Endothelial cell of umbilical vein (primary cell): ENCODE results near the gene PTPRU. TPM values are rescaled to one million over a fixed set of nuclear protein-coding genes. Genes with fewer than 3 reads are reported as not detected.

Source experiments
- BruUV-seq: library from RNA; stranded (reverse); fragments of 400-500 nt; replicated peaks from 2 replicates; lab custom pipeline; 2021; lab: Mats Ljungman, UMichigan
- CTCF ChIA-PET: fragments of 300-600, 350-600 bp; sonication (Branson Sonifier 250); formaldehyde crosslinking; loops from one replicate; lab custom pipeline; 2021; ENCODE audit warnings: antibody characterized with exemption, inconsistent platforms; lab: Charles Lee
- POLR2A ChIA-PET: fragments of 300-600, 350-600 bp; sonication (Branson Sonifier 250); formaldehyde crosslinking; loops from one replicate; lab custom pipeline; 2021; ENCODE audit warnings: antibody characterized with exemption, inconsistent platforms; lab: Charles Lee
- DNase-seq: peaks from one replicate; pipeline ENCODE4 v3.0.0-alpha.2; 2011; ENCODE audit warnings: low read depth, low spot score
- FAIRE-seq: peaks from 2 replicates; lab custom pipeline; 2011; peaks lifted over from hg19 to GRCh38; lab: Jason Lieb, UNC
- H2AFZ ChIP-seq: 2 replicates; pipeline ENCODE4 v1.6.0; 2012; ENCODE audit warnings: low read depth, low read length, control low read depth, inconsistent platforms
- H3K27ac ChIP-seq: 2 replicates; pipeline ENCODE4 v1.5.1; 2011; ENCODE audit warnings: low read depth, mild to moderate bottlenecking, control low read depth, low read length, moderate library complexity; ENCODE audit not compliant: insufficient read depth
- H3K27me3 ChIP-seq, 2 experiments: 2 replicates each; pipeline versions ENCODE4 v1.6.0 to v1.6.1; 2011; ENCODE audit warnings: low read length in 2 of 2, mixed read lengths in 1 of 2; ENCODE audit not compliant: control insufficient read depth in 2 of 2, insufficient read depth in 2 of 2
- H3K36me3 ChIP-seq, 2 experiments: 2 replicates in 1 of 2; 3 replicates in 1 of 2; pipeline ENCODE4 v1.5.1; 2011; ENCODE audit warnings: low read length in 2 of 2, mild to moderate bottlenecking in 1 of 2, moderate library complexity in 1 of 2; ENCODE audit not compliant: control insufficient read depth in 2 of 2, insufficient read depth in 2 of 2; ENCODE audit errors: extremely low read depth in 1 of 2
- H3K4me1 ChIP-seq: 3 replicates; pipeline ENCODE4 v1.5.1; 2011; ENCODE audit warnings: mild to moderate bottlenecking, low read length; ENCODE audit not compliant: control insufficient read depth, insufficient read depth; ENCODE audit errors: extremely low read depth
- H3K4me2 ChIP-seq: 2 replicates; pipeline ENCODE4 v1.6.1; 2011; ENCODE audit warnings: low read length, control low read depth, mixed read lengths; ENCODE audit not compliant: insufficient read depth
- H3K4me3 ChIP-seq, 3 experiments: fragments of 200-600 bp in 1 of 3; sonication (generic), shearing (Covaris generic) in 1 of 3; replicated peaks in 1 of 3; 2 replicates each; pipeline ENCODE4 v1.5.1; 2011 to 2016; ENCODE audit warnings: control low read depth in 3 of 3, low read length in 3 of 3, mild to moderate bottlenecking in 2 of 3, inconsistent platforms in 1 of 3, low read depth in 1 of 3, moderate library complexity in 1 of 3; ENCODE audit not compliant: insufficient read depth in 1 of 3
- H3K79me2 ChIP-seq: 2 replicates; pipeline ENCODE4 v1.6.0; 2012; ENCODE audit warnings: low read length, inconsistent platforms; ENCODE audit not compliant: control insufficient read depth, insufficient read depth
- H3K9ac ChIP-seq: replicated peaks from 2 replicates; pipeline ENCODE3; 2011; ENCODE audit warnings: low read length, control low read depth; ENCODE audit not compliant: insufficient read depth; ENCODE audit errors: extremely low read depth
- H3K9me1 ChIP-seq: replicated peaks from 3 replicates; pipeline ENCODE4 v1.6.0; 2011; ENCODE audit warnings: mild to moderate bottlenecking, low read length; ENCODE audit not compliant: control insufficient read depth, insufficient read depth; ENCODE audit errors: extremely low read depth
- H3K9me3 ChIP-seq: replicated peaks from 2 replicates; pipeline ENCODE4 v1.5.1; 2012; ENCODE audit warnings: low read length, inconsistent platforms; ENCODE audit not compliant: control insufficient read depth, insufficient read depth
- H4K20me1 ChIP-seq: replicated peaks from 2 replicates; pipeline ENCODE3; 2011; ENCODE audit warnings: mild to moderate bottlenecking, low read length; ENCODE audit not compliant: control insufficient read depth, insufficient read depth; ENCODE audit errors: extremely low read depth
- EZH2 ChIP-seq: IDR thresholded peaks from 2 replicates; pipeline ENCODE4 v1.6.1; 2012; ENCODE audit warnings: borderline replicate concordance, low read depth, mild to moderate bottlenecking, moderate library complexity, low read length, inconsistent platforms; ENCODE audit not compliant: severe bottlenecking
- FOS ChIP-seq: IDR thresholded peaks from 2 replicates; pipeline ENCODE4 v1.6.1; 2011; ENCODE audit warnings: mild to moderate bottlenecking, low read length, moderate library complexity, borderline replicate concordance; ENCODE audit not compliant: insufficient read depth
- GATA2 ChIP-seq: IDR thresholded peaks from 2 replicates; pipeline ENCODE4 v1.7.0; 2011; ENCODE audit warnings: low read depth, mild to moderate bottlenecking, moderate library complexity, mixed read lengths, low read length; ENCODE audit not compliant: insufficient read length, insufficient read depth
- JUN ChIP-seq: IDR thresholded peaks from 2 replicates; pipeline ENCODE4 v1.6.1; 2011; ENCODE audit warnings: borderline replicate concordance, low read depth; ENCODE audit not compliant: insufficient read length, insufficient read depth
- MAX ChIP-seq: IDR thresholded peaks from 2 replicates; pipeline ENCODE4 v1.6.1; 2011; ENCODE audit not compliant: insufficient read depth, insufficient read length
- MYC ChIP-seq: IDR thresholded peaks from one replicate; pipeline ENCODE4 v1.6.1; 2011; ENCODE audit warnings: mild to moderate bottlenecking, low read depth, low read length
- POLR2A ChIP-seq: IDR thresholded peaks from 2 replicates; pipeline ENCODE4 v1.6.1; 2012; ENCODE audit warnings: low read depth, mild to moderate bottlenecking, control low read depth, low read length
- POLR2AphosphoS5 ChIP-seq: IDR thresholded peaks from 2 replicates; pipeline ENCODE4 v1.6.1; 2012; ENCODE audit warnings: low read depth, mild to moderate bottlenecking, control low read depth, low read length, moderate library complexity; ENCODE audit not compliant: insufficient read depth
- dilution Hi-C: fragments of 300-500 bp; cut with MboI; formaldehyde crosslinking; loops from one replicate; pipeline ENCODE4 v1.15.0; 2019; ENCODE audit warnings: low sequenced_read_pairs; ENCODE audit not compliant: extremely low pct_ligation_motif_present
- intact Hi-C: fragments of 100-400 bp; cut with micrococcal nuclease; formaldehyde crosslinking; loops from one replicate; pipeline ENCODE4 v1.10.0; 2022
- polyA plus RNA-seq, 4 experiments: library from polyadenylated mRNA; depleted of rRNA in 3 of 4; stranded (reverse) in 3 of 4; unstranded in 1 of 4; fragments of >200 nt; gene quantifications; 2 replicates each; pipeline versions ENCODE4 v1.2.1 to v1.2.3, GENCODE V29; 2011 to 2012; ENCODE audit warnings: missing spikeins in 1 of 4
- total RNA-seq: library from RNA; stranded (reverse); gene quantifications from 2 replicates; pipeline ENCODE4 v1.2.3, GENCODE V29; 2021
- TF ChIP-seq, protein P1 (sequence below), 2 donors: IDR thresholded peaks; 1 replicate in 1 of 2; 2 replicates in 1 of 2; pipeline ENCODE4 v1.5.1; 2011; ENCODE audit warnings: low read length in 2 of 2, mild to moderate bottlenecking in 2 of 2, moderate library complexity in 2 of 2, control low read depth in 1 of 2, inconsistent platforms in 1 of 2, low read depth in 1 of 2; ENCODE audit not compliant: insufficient read depth in 1 of 2; ENCODE audit errors: extremely low read depth in 1 of 2

PTPRU gene
- total and polyA plus RNA-seq, 2 donors (not counting 3 experiments of a cell fraction or from before 2014, with no cell fraction given) = 0.58 to 2.6 TPM

GRCh38 chr1:29362116-29362515, 125.8 kb downstream of the PTPRU start:
- TF ChIP-seq FOS (no peak), MYC (no peak), GATA2 (no peak), JUN (no peak), MAX (no peak), EZH2 (no peak), POLR2A (no peak), POLR2AphosphoS5 (no peak)
- TF ChIP-seq, protein P1, sequence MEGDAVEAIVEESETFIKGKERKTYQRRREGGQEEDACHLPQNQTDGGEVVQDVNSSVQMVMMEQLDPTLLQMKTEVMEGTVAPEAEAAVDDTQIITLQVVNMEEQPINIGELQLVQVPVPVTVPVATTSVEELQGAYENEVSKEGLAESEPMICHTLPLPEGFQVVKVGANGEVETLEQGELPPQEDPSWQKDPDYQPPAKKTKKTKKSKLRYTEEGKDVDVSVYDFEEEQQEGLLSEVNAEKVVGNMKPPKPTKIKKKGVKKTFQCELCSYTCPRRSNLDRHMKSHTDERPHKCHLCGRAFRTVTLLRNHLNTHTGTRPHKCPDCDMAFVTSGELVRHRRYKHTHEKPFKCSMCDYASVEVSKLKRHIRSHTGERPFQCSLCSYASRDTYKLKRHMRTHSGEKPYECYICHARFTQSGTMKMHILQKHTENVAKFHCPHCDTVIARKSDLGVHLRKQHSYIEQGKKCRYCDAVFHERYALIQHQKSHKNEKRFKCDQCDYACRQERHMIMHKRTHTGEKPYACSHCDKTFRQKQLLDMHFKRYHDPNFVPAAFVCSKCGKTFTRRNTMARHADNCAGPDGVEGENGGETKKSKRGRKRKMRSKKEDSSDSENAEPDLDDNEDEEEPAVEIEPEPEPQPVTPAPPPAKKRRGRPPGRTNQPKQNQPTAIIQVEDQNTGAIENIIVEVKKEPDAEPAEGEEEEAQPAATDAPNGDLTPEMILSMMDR (IDR thresholded peaks at IDR 0.05; ENCODE audit: extremely low read depth in 1 of 2, insufficient read depth in 1 of 2, low read depth in 1 of 2, low read length in 2 of 2) = no peak
- Histone ChIP-seq H2AFZ (no peak overlapping the region), H3K4me1 (no peaks in the 10 kb centered on the region), H3K9me3 (no peaks in the 10 kb centered on the region), H3K27ac (no peak overlapping the region), H3K9ac (no peak overlapping the region), H3K79me2 (no peaks in the 10 kb centered on the region), H3K27me3 (no peaks in the 10 kb centered on the region), H3K4me2 (no peak overlapping the region), H3K4me3 (no peak overlapping the region), H3K9me1 (no peaks in the 10 kb centered on the region), H4K20me1 (no peaks in the 10 kb centered on the region), H3K36me3 (no peaks in the 10 kb centered on the region)
- ChIA-PET CTCF (interaction anchor here (1.2 kb wide), 1 partner anchor 18 kb away, joined by 3 read pairs; no protein-coding TSS in a partner anchor), POLR2A (no interaction called here)
- FAIRE-seq (no peak), DNase-seq (no peak)
- no TSS peak for BruUV-seq
- dilution Hi-C loops = no loop called here
- intact Hi-C loops = no loop called here
